ENCODE data around the gene PXK. TPM values are rescaled to one million over a fixed set of nuclear protein-coding genes. Genes with fewer than 3 reads are reported as not detected.
A peak's percentile ranks its signal among the peaks of the same experiment; 100 is the strongest.

The PXK gene
- polyA plus RNA-seq, 3 donors: 31.5 to 54.0 (median 52.9) TPM

DNA sequence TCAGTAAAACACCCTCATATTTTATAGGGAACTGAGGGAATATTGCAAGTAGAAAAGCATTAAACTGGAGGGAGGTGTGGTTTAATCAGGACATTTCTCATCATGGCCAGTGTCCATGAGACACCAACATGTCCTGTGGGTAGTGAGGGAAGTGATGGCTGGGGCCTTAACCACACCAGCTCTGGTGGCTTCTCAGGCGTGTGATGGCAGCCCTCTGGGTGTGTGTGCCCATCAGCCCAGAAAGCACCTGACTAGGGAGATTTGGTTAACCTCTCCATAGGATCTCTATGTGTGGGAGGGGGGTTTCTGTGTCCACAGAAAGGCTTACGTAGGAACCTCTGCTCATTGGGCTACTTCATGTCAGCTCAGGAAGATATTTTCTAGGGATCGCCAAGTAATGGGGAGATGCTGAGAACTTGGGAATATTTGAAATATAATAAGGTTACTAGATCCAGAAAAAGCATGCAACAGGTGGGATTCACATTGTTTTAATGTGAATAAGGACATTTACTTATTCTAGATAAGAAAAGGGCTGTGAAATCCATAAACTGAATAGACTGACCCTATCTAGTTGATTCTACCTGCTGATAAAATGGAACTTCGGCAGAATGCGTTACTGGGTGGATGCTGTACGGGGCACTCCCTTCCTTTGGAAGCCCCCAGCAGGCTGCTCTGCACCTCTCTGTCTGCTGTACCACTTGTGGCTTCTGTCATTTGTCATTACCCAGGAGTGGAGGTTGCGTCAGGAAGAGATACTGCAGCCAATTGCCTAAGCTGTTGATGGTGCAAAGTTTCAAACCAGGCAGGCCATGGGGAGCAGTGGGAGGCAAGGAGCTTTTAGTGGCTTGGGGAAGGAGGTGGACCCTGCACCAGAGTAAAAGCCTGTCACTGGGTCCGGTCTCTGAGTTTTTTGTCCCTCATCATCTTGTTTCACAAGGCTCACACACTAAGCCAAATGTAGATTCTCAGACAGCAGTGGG, 79.4 kb downstream of the PXK start:
- Mint-ChIP-seq H3K27ac (peak overlapping the region in 3 of 7 donors; percentile 15 to 42 (median 25)), H3K36me3 (peaks cover 79 to 88% of the 10 kb centered on the region in 2 donors), H3K4me1 (no peaks in the 10 kb centered on the region), H3K9me3 (no peaks in the 10 kb centered on the region), H3K4me3 (no peak overlapping the region), H3K27me3 (ENCODE audit: low read depth in 3 of 3) (no peaks in the 10 kb centered on the region)
- H3K4me1 ChIP-seq (ENCODE audit: control insufficient read depth in 1 of 2, insufficient read depth in 2 of 2, low read length in 2 of 2): no peaks in the 10 kb centered on the region
- TF ChIP-seq, protein P1, sequence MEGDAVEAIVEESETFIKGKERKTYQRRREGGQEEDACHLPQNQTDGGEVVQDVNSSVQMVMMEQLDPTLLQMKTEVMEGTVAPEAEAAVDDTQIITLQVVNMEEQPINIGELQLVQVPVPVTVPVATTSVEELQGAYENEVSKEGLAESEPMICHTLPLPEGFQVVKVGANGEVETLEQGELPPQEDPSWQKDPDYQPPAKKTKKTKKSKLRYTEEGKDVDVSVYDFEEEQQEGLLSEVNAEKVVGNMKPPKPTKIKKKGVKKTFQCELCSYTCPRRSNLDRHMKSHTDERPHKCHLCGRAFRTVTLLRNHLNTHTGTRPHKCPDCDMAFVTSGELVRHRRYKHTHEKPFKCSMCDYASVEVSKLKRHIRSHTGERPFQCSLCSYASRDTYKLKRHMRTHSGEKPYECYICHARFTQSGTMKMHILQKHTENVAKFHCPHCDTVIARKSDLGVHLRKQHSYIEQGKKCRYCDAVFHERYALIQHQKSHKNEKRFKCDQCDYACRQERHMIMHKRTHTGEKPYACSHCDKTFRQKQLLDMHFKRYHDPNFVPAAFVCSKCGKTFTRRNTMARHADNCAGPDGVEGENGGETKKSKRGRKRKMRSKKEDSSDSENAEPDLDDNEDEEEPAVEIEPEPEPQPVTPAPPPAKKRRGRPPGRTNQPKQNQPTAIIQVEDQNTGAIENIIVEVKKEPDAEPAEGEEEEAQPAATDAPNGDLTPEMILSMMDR (IDR thresholded peaks at IDR 0.05): no peak
- H4K20me1 ChIP-seq (ENCODE audit: insufficient read depth, low read length): no peaks in the 10 kb centered on the region
- no peak overlapping the region for H3K4me2 ChIP-seq (replicated peaks; ENCODE audit: extremely low read depth, low read length, poor library complexity, severe bottlenecking)
- intact Hi-C loops (cut with micrococcal nuclease): loop anchor here (5.0 kb wide), 2 partner anchors 90 to 225 kb away; no protein-coding TSS in a partner anchor
- H2AFZ ChIP-seq (ENCODE audit: insufficient read depth, low read depth, low read length, poor library complexity, severe bottlenecking): no peak overlapping the region
- DNase-seq: no peak
- 93% methylated on average over 4 of the region's 8 CpGs for WGBS (ENCODE audit: insufficient coverage)
- no peaks in the 10 kb centered on the region for H3K79me2 ChIP-seq (ENCODE audit: insufficient read depth, low read length)
- H3K4me3 ChIP-seq (replicated peaks in 1 of 3; ENCODE audit: low read depth in 2 of 3, low read length in 3 of 3): no peak overlapping the region
- no peaks in the 10 kb centered on the region for H3K27me3 ChIP-seq (ENCODE audit: control insufficient read depth in 2 of 2, insufficient read depth in 2 of 2, low read length in 2 of 2)
- no peak overlapping the region for H3K9ac ChIP-seq (ENCODE audit: insufficient read depth, low read length, poor library complexity, severe bottlenecking)
- H3K36me3 ChIP-seq (replicated peaks in 1 of 2; ENCODE audit: control insufficient read depth in 1 of 2, insufficient read depth in 2 of 2, low read length in 2 of 2): peaks cover 75 to 94% of the 10 kb centered on the region in 2 donors
- peak overlapping the region in 1 of 2 donors; percentile 40 for H3K27ac ChIP-seq (ENCODE audit: low read depth in 1 of 2, low read length in 2 of 2)
- H3K9me3 ChIP-seq (replicated peaks in 1 of 2; ENCODE audit: control insufficient read depth in 1 of 2, insufficient read depth in 1 of 2, low read length in 2 of 2): no peaks in the 10 kb centered on the region

DNA sequence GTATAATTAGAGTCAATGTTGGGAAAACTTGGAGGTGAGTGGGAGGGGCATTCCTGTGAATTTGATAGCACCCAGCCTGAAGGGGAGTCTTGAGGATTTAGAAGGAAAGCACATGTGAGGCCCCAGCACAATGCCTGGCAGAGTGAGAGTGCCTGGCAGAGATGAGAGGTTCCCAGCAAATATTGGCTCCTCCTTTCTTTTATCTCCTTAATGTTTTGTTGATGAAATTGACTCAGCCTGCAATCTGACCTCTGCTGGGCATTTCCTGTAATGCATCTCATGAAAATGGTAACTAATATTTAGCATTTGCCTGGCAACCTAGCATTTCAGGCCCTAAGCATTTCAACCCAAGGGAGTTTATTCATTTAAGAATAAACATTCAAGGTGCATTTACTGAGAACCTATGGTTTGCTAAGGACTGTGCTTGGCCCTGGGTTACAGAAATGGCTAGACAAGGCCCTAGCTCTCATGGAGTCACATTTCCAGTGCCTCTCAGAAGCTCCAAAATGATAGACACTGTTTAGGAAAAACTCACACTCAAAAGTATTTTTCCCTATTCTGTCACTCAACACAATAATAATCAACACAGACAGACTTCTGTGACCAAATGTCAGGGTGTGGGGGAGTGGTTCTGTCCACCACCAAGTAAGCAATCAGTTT, 82.0 kb downstream of the PXK start:
- H3K36me3 ChIP-seq (replicated peaks in 1 of 2; ENCODE audit: control insufficient read depth in 1 of 2, insufficient read depth in 2 of 2, low read length in 2 of 2): peaks cover 61 to 94% of the 10 kb centered on the region in 2 donors
- intact Hi-C loops (cut with micrococcal nuclease): loop anchor here (1.0 to 5.0 kb wide), 5 partner anchors 92 to 227 kb away; partner anchors contain the start of genes HTD2 (in 1 of the 2) and RPP14 (in 1 of the 2)
- H3K4me3 Mint-ChIP-seq: no peak overlapping the region
- peak overlapping the region in 2 of 7 donors; percentile 3 to 82 for H3K27ac Mint-ChIP-seq
- H2AFZ ChIP-seq (ENCODE audit: insufficient read depth, low read depth, low read length, poor library complexity, severe bottlenecking): no peak overlapping the region
- H3K4me1 Mint-ChIP-seq: peaks cover 11% of the 10 kb centered on the region
- H3K27ac ChIP-seq (ENCODE audit: low read depth in 1 of 2, low read length in 2 of 2): peak overlapping the region in 1 of 2 donors; percentile 53
- H3K27me3 Mint-ChIP-seq (ENCODE audit: low read depth in 3 of 3): peaks cover 0 to 1% (median 0%) of the 10 kb centered on the region in 3 donors
- peaks cover 0 to 3% of the 10 kb centered on the region in 2 donors for H3K4me1 ChIP-seq (ENCODE audit: control insufficient read depth in 1 of 2, insufficient read depth in 2 of 2, low read length in 2 of 2)
- H3K9ac ChIP-seq (ENCODE audit: insufficient read depth, low read length, poor library complexity, severe bottlenecking): no peak overlapping the region
- H4K20me1 ChIP-seq (ENCODE audit: insufficient read depth, low read length): peaks cover 4% of the 10 kb centered on the region
- peak; percentile 46 to 58 (median 47) for DNase-seq
- no peak overlapping the region for H3K4me3 ChIP-seq (replicated peaks in 1 of 3; ENCODE audit: low read depth in 2 of 3, low read length in 3 of 3)
- H3K79me2 ChIP-seq (ENCODE audit: insufficient read depth, low read length): no peaks in the 10 kb centered on the region
- no peak overlapping the region for H3K4me2 ChIP-seq (replicated peaks; ENCODE audit: extremely low read depth, low read length, poor library complexity, severe bottlenecking)
- no peaks in the 10 kb centered on the region for H3K9me3 ChIP-seq (replicated peaks in 1 of 2; ENCODE audit: control insufficient read depth in 1 of 2, insufficient read depth in 1 of 2, low read length in 2 of 2)
- no peaks in the 10 kb centered on the region for H3K27me3 ChIP-seq (ENCODE audit: control insufficient read depth in 2 of 2, insufficient read depth in 2 of 2, low read length in 2 of 2)
- H3K36me3 Mint-ChIP-seq: peaks cover 71 to 80% of the 10 kb centered on the region in 2 donors
- TF ChIP-seq, protein P1 (IDR thresholded peaks at IDR 0.05): peak; percentile 74
- H3K9me3 Mint-ChIP-seq: peaks cover 0 to 1% (median 0%) of the 10 kb centered on the region in 7 donors
